HepG2 (cell line): ENCODE results near the gene SHROOM1. TPM values are rescaled to one million over a fixed set of nuclear protein-coding genes. Genes with fewer than 3 reads are reported as not detected.

Source experiments
- ATAC-seq: fragments of 200-7000 bp; cut with Tn5 transposase; 3 replicates; pipeline ENCODE4 v1.9.1; 2020; ENCODE audit warnings: mild to moderate bottlenecking, moderate library complexity
- BruUV-seq: library from RNA; stranded (reverse); fragments of 400-500 nt; replicated peaks from 2 replicates; lab custom pipeline; 2021; lab: Mats Ljungman, UMichigan
- CTCF ChIA-PET: fragments of 300-600 bp; formaldehyde crosslinking; extraction: SDS; loops from one replicate; lab custom pipeline; 2021; ENCODE audit warnings: low total read pairs, inconsistent platforms, low intra/inter-chr PET ratio; lab: Yijun Ruan, JAX
- POLR2A ChIA-PET: fragments of 350-600 bp; sonication (Branson Sonifier 250); formaldehyde crosslinking; loops from one replicate; lab custom pipeline; 2020; ENCODE audit warnings: antibody characterized with exemption, inconsistent platforms; lab: Yijun Ruan, JAX
- DNase-seq: peaks from one replicate; pipeline ENCODE4 v3.0.0-alpha.2; 2015; ENCODE audit warnings: low spot score
- FAIRE-seq: peaks from 3 replicates; lab custom pipeline; 2011; peaks lifted over from hg19 to GRCh38; lab: Jason Lieb, UNC
- H2AFZ ChIP-seq: one replicate; pipeline ENCODE4 v1.6.1; 2011; ENCODE audit warnings: low read length, inconsistent platforms
- H3K27ac ChIP-seq: fragments of 300-600 bp; 3 replicates; pipeline ENCODE4 v1.8.0; 2011; ENCODE audit warnings: mixed run types, mild to moderate bottlenecking, mixed read lengths, low read length, inconsistent platforms; ENCODE audit not compliant: insufficient read depth; ENCODE audit errors: extremely low read length
- H3K27me3 ChIP-seq, 2 experiments: fragments of 200-600 bp in 1 of 2; 2 replicates in 1 of 2; 3 replicates in 1 of 2; pipeline versions ENCODE4 v1.6.0 to v1.8.0; 2011; ENCODE audit warnings: low read length in 2 of 2, mild to moderate bottlenecking in 2 of 2, moderate library complexity in 2 of 2, inconsistent platforms in 1 of 2; ENCODE audit not compliant: insufficient read depth in 2 of 2, control insufficient read depth in 1 of 2
- H3K36me3 ChIP-seq, 2 experiments: fragments of 200-600 bp in 1 of 2; replicated peaks in 1 of 2; 2 replicates in 1 of 2; 3 replicates in 1 of 2; pipeline versions ENCODE4 v1.5.1 to v1.8.0; 2011; ENCODE audit warnings: low read length in 2 of 2, inconsistent platforms in 1 of 2; ENCODE audit not compliant: insufficient read depth in 2 of 2, control insufficient read depth in 1 of 2
- H3K4me1 ChIP-seq: 2 replicates; pipeline ENCODE4 v1.5.1; 2012; ENCODE audit warnings: low read length, inconsistent platforms; ENCODE audit not compliant: insufficient read depth
- H3K4me2 ChIP-seq: 2 replicates; pipeline ENCODE4 v1.6.0; 2011; ENCODE audit warnings: low read depth, low read length, inconsistent platforms
- H3K4me3 ChIP-seq, 3 experiments: fragments of 200-600 bp in 1 of 3; sonication (generic), shearing (Covaris generic) in 1 of 3; replicated peaks in 1 of 3; 2 replicates each; pipeline ENCODE4 v1.5.1; 2011 to 2016; ENCODE audit warnings: low read length in 3 of 3, inconsistent platforms in 2 of 3, low read depth in 2 of 3, mild to moderate bottlenecking in 2 of 3, control low read depth in 1 of 3, mixed read lengths in 1 of 3; ENCODE audit not compliant: insufficient read depth in 1 of 3
- H3K79me2 ChIP-seq: one replicate; pipeline ENCODE4 v1.6.1; 2011; ENCODE audit warnings: low read length, inconsistent platforms; ENCODE audit not compliant: insufficient read depth
- H3K9ac ChIP-seq: 2 replicates; pipeline ENCODE4 v1.6.0; 2011; ENCODE audit warnings: mild to moderate bottlenecking, low read depth, low read length, inconsistent platforms; ENCODE audit not compliant: insufficient read depth
- H3K9me3 ChIP-seq: 2 replicates; pipeline ENCODE4 v1.5.1; 2012; ENCODE audit warnings: mild to moderate bottlenecking, low read length
- H4K20me1 ChIP-seq: 2 replicates; pipeline ENCODE4 v1.6.0; 2011; ENCODE audit warnings: inconsistent platforms, mild to moderate bottlenecking, low read length, moderate library complexity; ENCODE audit not compliant: insufficient read depth
- CHD2 ChIP-seq: IDR thresholded peaks from 2 replicates; pipeline ENCODE4 v1.6.1; 2011; ENCODE audit warnings: low read depth, low read length, improper control_type of control experiment
- FIP1L1 ChIP-seq: fragments of 200-400 bp; formaldehyde crosslinking; IDR thresholded peaks from 2 replicates; pipeline ENCODE4 v1.6.1; 2018; ENCODE audit warnings: low read depth, mild to moderate bottlenecking, low read length, moderate library complexity, borderline replicate concordance; ENCODE audit not compliant: insufficient read depth
- HIC2 ChIP-seq: sonication (generic); formaldehyde crosslinking; IDR thresholded peaks from 2 replicates; pipeline ENCODE4 v1.9.0; 2022; ENCODE audit warnings: low read depth, missing genetic modification reagents
- HNRNPH1 ChIP-seq: fragments of 200-400 bp; formaldehyde crosslinking; optimal IDR thresholded peaks from 2 replicates; pipeline ENCODE3; 2017; ENCODE audit warnings: mild to moderate bottlenecking, low read depth, low read length
- PAXIP1 ChIP-seq: sonication (generic); formaldehyde crosslinking; conservative IDR thresholded peaks from 2 replicates; pipeline ENCODE4 v1.4.0; 2020; ENCODE audit warnings: mild to moderate bottlenecking, missing genetic modification reagents, moderate library complexity
- PRMT3 ChIP-seq: sonication (generic); formaldehyde crosslinking; IDR thresholded peaks from 2 replicates; pipeline ENCODE4 v1.8.1; 2022; ENCODE audit warnings: low read depth, mild to moderate bottlenecking, moderate library complexity, missing genetic modification reagents, borderline replicate concordance
- RAD51 ChIP-seq: fragments of 450-650 bp; IDR thresholded peaks from 2 replicates; pipeline ENCODE4 v1.6.1; 2016; ENCODE audit warnings: borderline replicate concordance
- RCOR2 ChIP-seq: IDR thresholded peaks from 2 replicates; pipeline ENCODE4 v1.6.1; 2016; ENCODE audit warnings: missing biosample characterization, missing genetic modification reagents
- REPIN1 ChIP-seq: sonication (generic); formaldehyde crosslinking; IDR thresholded peaks from 2 replicates; pipeline ENCODE4 v1.8.0; 2022; ENCODE audit warnings: missing genetic modification reagents, low read depth, mild to moderate bottlenecking, borderline replicate concordance
- SIX4 ChIP-seq: sonication (generic); formaldehyde crosslinking; IDR thresholded peaks from 2 replicates; pipeline ENCODE4 v1.4.0; 2020; ENCODE audit warnings: missing genetic modification reagents
- SP2 ChIP-seq: sonication (generic); formaldehyde crosslinking; IDR thresholded peaks from 2 replicates; pipeline ENCODE4 v1.5.1; 2020; ENCODE audit warnings: mild to moderate bottlenecking, missing genetic modification reagents
- ZFX ChIP-seq: sonication (generic); formaldehyde crosslinking; IDR thresholded peaks from 2 replicates; pipeline ENCODE4 v1.4.0; 2020; ENCODE audit warnings: mild to moderate bottlenecking, low read depth, missing genetic modification reagents, moderate library complexity
- ZIK1 ChIP-seq: sonication (generic); formaldehyde crosslinking; IDR thresholded peaks from 2 replicates; pipeline ENCODE4 v1.5.0; 2020; ENCODE audit warnings: mild to moderate bottlenecking, low read depth, missing genetic modification reagents, borderline replicate concordance
- WGBS: methylation state at CpG from one replicate; pipeline ENCODE4 v1.1.6; 2017; ENCODE audit warnings: low lambda C conversion rate; 5-methylcytosine and 5-hydroxymethylcytosine counted together
- in situ Hi-C: cut with HindIII; loops from 2 replicates; pipeline ENCODE4 v1.10.0; 2017; ENCODE audit warnings: low pct_unique_long_range_greater_than_20kb; ENCODE audit not compliant: extremely low pct_ligation_motif_present
- intact Hi-C: fragments of 100-400 bp; cut with micrococcal nuclease; formaldehyde crosslinking; loops from one replicate; pipeline ENCODE4 v1.10.0; 2022; ENCODE audit not compliant: unreplicated experiment
- polyA plus RNA-seq, 8 experiments: library from polyadenylated mRNA; depleted of rRNA in 3 of 8; stranded (reverse) in 7 of 8; unstranded in 1 of 8; fragments of >200 nt; fragmentation: Illumina TruSeq in 4 of 8; extraction: Trizol in 4 of 8; gene quantifications; 2 replicates each; pipeline versions ENCODE4 v1.2.1 to v1.2.3, GENCODE V29; 2011 to 2016; ENCODE audit warnings: low read depth in 4 of 8, missing spikeins in 1 of 8, mixed read lengths in 1 of 8; ENCODE audit not compliant: insufficient read depth in 1 of 8
- total RNA-seq, 5 experiments: library from RNA; depleted of rRNA; stranded (reverse); fragments of >200 nt; fragmentation: Illumina TruSeq; extraction: Trizol; gene quantifications; 2 replicates each; pipeline ENCODE4 v1.2.3, GENCODE V29; 2016; ENCODE audit warnings: low read depth in 1 of 5

SHROOM1 gene
- total and polyA plus RNA-seq, 2 of the 13 experiments (the other 11 are each of a cell fraction or from before 2014, with no cell fraction given), result 18.2 to 25.7 TPM

GRCh38 chr5:132774406-132774805 lies 56.0 kb downstream of the SHROOM1 start:
- in situ Hi-C loops (loop anchor here (5.0 kb wide), 1 partner anchor 43 kb away; no protein-coding TSS in a partner anchor), intact Hi-C loops (no loop called here)
- Histone ChIP-seq H3K4me3 (no peak overlapping the region), H3K4me2 (no peak overlapping the region), H4K20me1 (no peaks in the 10 kb centered on the region), H3K79me2 (peaks cover 51% of the 10 kb centered on the region), H3K27me3 (no peaks in the 10 kb centered on the region), H3K9me3 (no peaks in the 10 kb centered on the region), H3K4me1 (peaks cover 68% of the 10 kb centered on the region), H3K9ac (no peak overlapping the region), H2AFZ (no peak overlapping the region)
- BruUV-seq, result no TSS peak
- ATAC-seq (no peak), FAIRE-seq (no peak), DNase-seq (no peak)
- CTCF ChIA-PET, result no interaction called here
- POLR2A ChIA-PET, result interaction anchor here (4.2 kb wide), 1 partner anchor 33 kb away, joined by 21 read pairs; no protein-coding TSS in a partner anchor
- 75% methylated on average over 2 of the region's 3 CpGs for WGBS
- no peak for TF ChIP-seq ZIK1
- no peak for TF ChIP-seq PAXIP1
- TF ChIP-seq HNRNPH1, result no peak
- TF ChIP-seq RAD51, result no peak
- TF ChIP-seq PRMT3 (CRISPR knock-in tag), result no peak
- TF ChIP-seq SIX4 (CRISPR knock-in tag), result no peak
- no peak for TF ChIP-seq SP2 (CRISPR knock-in tag)
- no peak for TF ChIP-seq HIC2
- TF ChIP-seq RCOR2 (CRISPR knock-in tag), result no peak
- TF ChIP-seq CHD2, result no peak
- no peak for TF ChIP-seq FIP1L1
- TF ChIP-seq REPIN1 (CRISPR knock-in tag), result no peak
- TF ChIP-seq ZFX (CRISPR knock-in tag), result no peak
- TF ChIP-seq, all 625 proteins: peak for 0
- H3K36me3 ChIP-seq, result no peaks in the 10 kb centered on the region
- H3K27ac ChIP-seq, result no peak overlapping the region
